ENCODE results near the gene ARNT2. TPM values are rescaled to one million over a fixed set of nuclear protein-coding genes. Genes with fewer than 3 reads are reported as not detected.
"Not testable (repeated sequence)": the region's sequence is repeated elsewhere in the genome, so short reads cannot be mapped to it uniquely, and the experiment has no call there.

ARNT2 gene
- total RNA-seq (2014; rRNA removed; shearing (Covaris generic); ENCODE audit: low replicate concordance) = 7.2 and 7.4 TPM in 2 replicates

DNA sequence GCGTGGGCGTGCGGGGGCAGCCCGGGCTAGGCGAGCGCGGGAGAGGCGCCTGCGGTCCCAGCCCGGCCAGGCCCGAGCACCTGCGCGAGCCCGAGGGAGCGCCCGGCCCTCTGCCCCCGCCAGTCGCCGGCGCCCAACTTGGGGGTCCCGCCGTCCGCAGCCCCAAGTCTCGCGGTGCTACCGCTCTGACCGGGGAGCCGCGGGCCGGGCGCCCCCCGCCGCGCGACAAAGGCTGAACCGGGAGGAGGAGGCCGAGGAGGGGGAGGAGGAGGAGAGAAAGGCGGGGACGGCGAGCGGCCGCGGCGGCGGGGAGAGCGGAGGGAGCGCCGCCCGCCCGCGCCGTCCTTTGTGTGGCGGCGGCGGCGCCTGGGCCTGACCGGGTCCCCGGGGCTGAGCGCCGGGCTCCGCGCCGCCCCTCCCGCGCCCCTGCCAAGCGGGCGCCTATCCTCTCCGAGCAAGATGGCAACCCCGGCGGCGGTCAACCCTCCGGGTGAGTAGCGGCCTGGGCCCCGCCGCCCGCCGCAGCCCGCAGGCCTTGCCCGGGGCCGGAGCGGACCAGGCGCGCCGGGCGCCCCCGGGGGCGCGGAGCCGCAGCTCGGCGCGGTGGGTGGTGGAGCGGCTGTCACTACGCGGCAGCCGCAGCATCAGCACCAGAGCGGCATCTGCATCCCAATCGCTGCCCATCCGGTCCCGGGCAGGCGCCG, at the start of gene ARNT2:
Gene ARNT2, plus strand, starts transcription at position 326 of the 704 bp plus-strand sequence. Its CDS starts 134 bp downstream, at position 460.
- DNase-seq = peak; percentile 63
- Histone ChIP-seq H3K4me3 (peak within 1 kb of the TSS; percentile 59), H3K36me3 (no peaks in the 10 kb centered on the region; the same call in 1 of the 2 replicates), H3K27me3 (no peaks in the 10 kb centered on the region), H3K9me3 (no peaks in the 10 kb centered on the region)

- H3K27me3 ChIP-seq = peaks cover 7% of the 10 kb centered on the region
- peaks cover 26% of the 10 kb centered on the region for H3K9me3 ChIP-seq
- no peaks in the 10 kb centered on the region for H3K36me3 ChIP-seq
- H3K4me3 ChIP-seq = no peak overlapping the region
- DNase-seq = peak; percentile 14
Observed at GRCh38 chr15:80367094-80367493, 37.1 kb upstream of the ARNT2 start.

GRCh38 chr15:80367661-80368060, 36.5 kb upstream of the ARNT2 start:
- Histone ChIP-seq H3K27me3 (peaks cover 7% of the 10 kb centered on the region), H3K36me3 (no peaks in the 10 kb centered on the region), H3K9me3 (peaks cover 26% of the 10 kb centered on the region), H3K4me3 (no peak overlapping the region)
- DNase-seq = no peak

DNA sequence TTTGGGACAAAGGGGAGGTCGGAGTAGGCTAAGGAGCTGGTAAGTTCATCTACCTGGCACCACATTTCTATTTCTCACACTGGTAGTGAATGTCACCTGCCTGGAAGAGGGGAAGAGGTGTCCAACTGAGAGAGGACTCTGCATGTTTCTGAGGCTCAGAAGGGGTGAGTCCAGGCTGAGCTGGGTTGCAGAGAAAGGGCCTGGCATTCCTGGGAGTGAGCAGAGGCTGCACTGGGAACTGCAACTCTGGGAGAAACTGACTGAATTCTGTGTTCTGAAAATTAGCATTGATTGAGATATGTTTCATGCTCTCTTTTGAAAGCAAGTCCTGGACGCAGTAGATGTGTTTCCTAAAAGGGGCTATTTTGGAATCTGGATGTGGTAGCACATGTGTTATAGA, 32.3 kb upstream of the ARNT2 start:
- DNase-seq = no peak
- Histone ChIP-seq H3K9me3 (peaks cover 22% of the 10 kb centered on the region), H3K27me3 (no peaks in the 10 kb centered on the region; the same call in 1 of the 2 replicates), H3K36me3 (no peaks in the 10 kb centered on the region), H3K4me3 (no peak overlapping the region)

GRCh38 chr15:80374441-80374840, 29.7 kb upstream of the ARNT2 start:
- H3K27me3 ChIP-seq = no peaks in the 10 kb centered on the region; the same call in 1 of the 2 replicates
- no peak for DNase-seq
- H3K4me3 ChIP-seq = no peak overlapping the region
- no peaks in the 10 kb centered on the region for H3K36me3 ChIP-seq
- no peaks in the 10 kb centered on the region for H3K9me3 ChIP-seq

DNA sequence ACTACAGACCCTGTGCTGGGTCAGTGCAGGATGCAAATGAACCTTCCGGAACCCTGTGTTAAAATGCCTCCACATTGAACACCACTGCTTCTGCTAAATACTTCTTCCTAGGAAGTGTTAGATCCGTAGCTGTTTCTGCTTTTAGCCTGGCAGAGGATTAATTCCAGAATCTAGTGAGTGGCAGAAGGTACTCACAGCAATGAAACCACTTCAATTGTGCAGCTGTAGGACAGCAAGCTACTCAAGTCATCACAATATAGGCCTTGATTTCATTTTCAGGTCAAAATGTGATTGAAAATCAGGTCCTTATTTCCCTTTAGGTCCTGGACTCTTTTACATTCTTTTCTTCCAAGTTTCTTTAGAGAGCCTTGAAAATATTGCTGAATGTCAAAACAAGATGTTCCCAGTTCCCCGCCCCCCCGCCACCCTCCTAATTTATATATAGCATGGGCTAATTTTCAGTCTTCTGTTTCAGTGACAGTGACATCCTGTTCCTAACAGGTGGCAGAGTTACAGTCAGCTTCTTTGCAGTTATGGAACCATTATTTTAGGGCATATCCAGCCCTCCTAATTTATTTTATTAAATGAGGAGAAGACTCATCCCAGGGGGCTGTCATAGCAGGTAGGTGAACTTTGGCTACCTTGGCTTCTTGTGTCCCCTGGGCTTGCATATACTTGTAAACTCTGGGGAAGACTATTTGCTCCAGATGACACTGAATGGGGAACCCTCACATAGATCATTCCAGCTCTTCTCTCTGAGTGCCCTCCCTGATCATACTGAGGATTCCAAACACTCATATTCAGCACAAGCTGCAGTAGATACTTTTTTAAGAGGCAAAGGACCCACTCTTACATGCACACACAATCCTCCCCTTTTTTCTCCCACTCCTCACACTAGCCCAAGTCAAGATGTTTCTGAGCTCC, 28.0 kb upstream of the ARNT2 start:
- H3K4me3 ChIP-seq = no peak overlapping the region
- H3K27me3 ChIP-seq = no peaks in the 10 kb centered on the region; the same call in 1 of the 2 replicates
- H3K9me3 ChIP-seq = no peaks in the 10 kb centered on the region
- no peak for DNase-seq
- no peaks in the 10 kb centered on the region for H3K36me3 ChIP-seq

- no peaks in the 10 kb centered on the region for H3K36me3 ChIP-seq
- no peak for DNase-seq
Observed at GRCh38 chr15:80379693-80380092, 24.5 kb upstream of the ARNT2 start.

GRCh38 chr15:80380154-80380553, 24.0 kb upstream of the ARNT2 start:
- peaks cover 4% of the 10 kb centered on the region; the same call in 1 of the 2 replicates for H3K27me3 ChIP-seq
- H3K4me3 ChIP-seq = no peak overlapping the region
- no peak for DNase-seq
- H3K9me3 ChIP-seq = no peaks in the 10 kb centered on the region
- no peaks in the 10 kb centered on the region for H3K36me3 ChIP-seq

More at GRCh38 chr15:80379693-80380092, 24.5 kb upstream of the ARNT2 start:
- Histone ChIP-seq H3K27me3 (peaks cover 4% of the 10 kb centered on the region; the same call in 1 of the 2 replicates), H3K4me3 (no peak overlapping the region), H3K9me3 (no peaks in the 10 kb centered on the region)

- peaks cover 4% of the 10 kb centered on the region for H3K27me3 ChIP-seq
- DNase-seq = no peak
- H3K4me3 ChIP-seq = no peak overlapping the region
- H3K9me3 ChIP-seq = no peaks in the 10 kb centered on the region
- H3K36me3 ChIP-seq = no peaks in the 10 kb centered on the region
Observed at GRCh38 chr15:80382285-80382684, 21.9 kb upstream of the ARNT2 start.

- Histone ChIP-seq H3K36me3 (no peaks in the 10 kb centered on the region), H3K9me3 (no peaks in the 10 kb centered on the region), H3K27me3 (peaks cover 13% of the 10 kb centered on the region), H3K4me3 (no peak overlapping the region)
- no peak for DNase-seq
Observed at GRCh38 chr15:80384432-80384831, 19.8 kb upstream of the ARNT2 start.

GRCh38 chr15:80386151-80386550, 18.0 kb upstream of the ARNT2 start:
- DNase-seq = no peak
- H3K27me3 ChIP-seq = peaks cover 13% of the 10 kb centered on the region

GRCh38 chr15:80388326-80388725, 15.9 kb upstream of the ARNT2 start:
- DNase-seq = no peak
- no peak overlapping the region for H3K4me3 ChIP-seq

More at GRCh38 chr15:80386151-80386550, 18.0 kb upstream of the ARNT2 start:
- no peak overlapping the region for H3K4me3 ChIP-seq
- no peaks in the 10 kb centered on the region; the same call in 1 of the 2 replicates for H3K9me3 ChIP-seq
- H3K36me3 ChIP-seq = no peaks in the 10 kb centered on the region

GRCh38 chr15:80389370-80389769, 14.8 kb upstream of the ARNT2 start:
- Histone ChIP-seq H3K4me3 (no peak overlapping the region), H3K36me3 (no peaks in the 10 kb centered on the region), H3K9me3 (no peaks in the 10 kb centered on the region; the same call in 1 of the 2 replicates), H3K27me3 (peaks cover 10% of the 10 kb centered on the region)
- no peak for DNase-seq

More at GRCh38 chr15:80388326-80388725, 15.9 kb upstream of the ARNT2 start:
- Histone ChIP-seq H3K27me3 (peaks cover 10% of the 10 kb centered on the region), H3K9me3 (no peaks in the 10 kb centered on the region; the same call in 1 of the 2 replicates), H3K36me3 (no peaks in the 10 kb centered on the region)

DNA sequence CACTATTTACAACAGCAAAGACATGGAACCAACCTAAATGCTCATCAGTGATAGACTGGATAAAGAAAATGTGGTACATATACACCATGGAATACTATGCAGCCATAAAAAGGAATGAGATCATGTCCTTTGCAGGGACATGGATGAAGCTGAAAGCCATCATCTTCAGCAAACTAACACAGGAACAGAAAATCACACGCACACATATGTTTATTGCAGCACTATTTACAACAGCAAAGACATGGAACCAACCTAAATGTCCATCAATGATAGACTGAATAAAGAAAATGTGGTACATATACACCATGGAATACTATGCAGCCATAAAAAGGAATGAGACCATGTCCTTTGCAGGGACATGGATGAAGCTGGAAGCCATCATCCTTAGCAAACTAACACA, 13.2 kb upstream of the ARNT2 start:
- H3K27me3 ChIP-seq, DNase-seq, H3K4me3 ChIP-seq, H3K9me3 ChIP-seq, H3K36me3 ChIP-seq: not testable (repeated sequence)

GRCh38 chr15:80395616-80396015, 8.6 kb upstream of the ARNT2 start:
- Histone ChIP-seq H3K9me3 (no peaks in the 10 kb centered on the region; the same call in 1 of the 2 replicates), H3K4me3 (no peak overlapping the region), H3K27me3 (peaks cover 2% of the 10 kb centered on the region), H3K36me3 (no peaks in the 10 kb centered on the region)
- no peak for DNase-seq

DNA sequence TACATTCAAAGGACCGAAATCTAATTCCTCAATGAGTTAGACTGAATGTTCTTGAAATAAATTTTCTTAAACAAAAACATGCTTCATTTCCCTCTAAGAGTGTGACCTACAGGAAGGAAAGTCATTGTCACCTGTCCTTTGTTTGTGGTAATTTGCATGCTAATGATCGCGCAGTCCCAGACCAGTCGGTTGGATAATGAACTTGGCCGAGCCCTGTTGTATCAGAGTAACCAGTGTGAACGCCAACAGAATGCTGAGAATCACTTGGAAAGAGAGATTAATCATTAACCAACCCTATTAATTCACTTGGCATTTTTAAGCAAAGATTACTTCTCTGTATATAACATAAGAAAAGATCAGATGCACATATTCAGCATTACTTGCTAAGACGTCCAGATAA, 8.1 kb upstream of the ARNT2 start:
- Histone ChIP-seq H3K9me3 (no peaks in the 10 kb centered on the region; the same call in 1 of the 2 replicates), H3K36me3 (no peaks in the 10 kb centered on the region), H3K4me3 (no peak overlapping the region), H3K27me3 (peaks cover 2% of the 10 kb centered on the region; the same call in 1 of the 2 replicates)
- no peak for DNase-seq

GRCh38 chr15:80399508-80399907, 4.7 kb upstream of the ARNT2 start:
- H3K4me3 ChIP-seq = no peak overlapping the region
- no peaks in the 10 kb centered on the region for H3K9me3 ChIP-seq
- DNase-seq = no peak
- no peaks in the 10 kb centered on the region; the same call in 1 of the 2 replicates for H3K36me3 ChIP-seq
- H3K27me3 ChIP-seq = peaks cover 2% of the 10 kb centered on the region; the same call in 1 of the 2 replicates
